Esophagus (tissue), 2 donors: ENCODE measurements around the gene NAALADL1. TPM values are rescaled to one million over a fixed set of nuclear protein-coding genes. Genes with fewer than 3 reads are reported as not detected.

Source experiments
- H3K27ac ChIP-seq, 2 donors: one replicate each; pipeline ENCODE4 v1.5.1; 2013; ENCODE audit warnings: low read depth in 2 of 2, mild to moderate bottlenecking in 2 of 2, inconsistent platforms in 1 of 2, low read length in 1 of 2, moderate library complexity in 1 of 2
- H3K27me3 ChIP-seq, 2 donors: one replicate each; pipeline ENCODE4 v1.6.1; 2013; ENCODE audit warnings: low read length in 2 of 2, control low read depth in 1 of 2, mild to moderate bottlenecking in 1 of 2; ENCODE audit not compliant: insufficient read depth in 2 of 2, control insufficient read depth in 1 of 2
- H3K36me3 ChIP-seq, 2 donors: one replicate each; pipeline ENCODE4 v1.6.1; 2013; ENCODE audit warnings: low read length in 1 of 2; ENCODE audit not compliant: control insufficient read depth in 2 of 2, insufficient read depth in 2 of 2
- H3K4me1 ChIP-seq, 2 donors: one replicate each; pipeline ENCODE4 v1.6.1; 2013; ENCODE audit warnings: low read length in 1 of 2; ENCODE audit not compliant: control insufficient read depth in 2 of 2, insufficient read depth in 2 of 2
- H3K4me3 ChIP-seq, 2 donors: one replicate each; pipeline ENCODE4 v1.5.1; 2013; ENCODE audit warnings: low read length in 2 of 2, mild to moderate bottlenecking in 2 of 2, low read depth in 1 of 2, moderate library complexity in 1 of 2
- H3K9me3 ChIP-seq, 2 donors: one replicate each; pipeline ENCODE4 v1.6.1; 2013; ENCODE audit warnings: mild to moderate bottlenecking in 2 of 2, low read depth in 1 of 2, low read length in 1 of 2, moderate library complexity in 1 of 2; ENCODE audit not compliant: control insufficient read depth in 2 of 2, insufficient read depth in 1 of 2
- WGBS, 2 donors: extraction: QIAGEN DNeasy Blood & Tissue Kit; methylation state at CpG; one replicate each; pipeline ENCODE4 v1.1.7; 2013; 5-methylcytosine and 5-hydroxymethylcytosine counted together
- polyA plus RNA-seq, 2 donors: library from polyadenylated mRNA; stranded (reverse); fragments of 200-250 nt; gene quantifications; one replicate each; pipeline ENCODE4 v1.2.3, GENCODE V29; 2013
- donor health status: healthy with polysubstance abuse.
- donor health status: Bipolar disorder and iron deficiency.

NAALADL1 gene
- polyA plus RNA-seq, 2 donors = 3.0 to 6.0 TPM

GRCh38 chr11:65066805-65067291, 8.5 kb upstream of the NAALADL1 start:
- no peaks in the 10 kb centered on the region for H3K27me3 ChIP-seq
- WGBS, 2 donors = 80% methylated on average over 4 of the region's 4 CpGs
- no peak overlapping the region for H3K4me3 ChIP-seq
- H3K4me1 ChIP-seq = peaks cover 0 to 2% of the 10 kb centered on the region in 2 donors
- no peak overlapping the region for H3K27ac ChIP-seq
- H3K36me3 ChIP-seq = no peaks in the 10 kb centered on the region
- H3K9me3 ChIP-seq = no peaks in the 10 kb centered on the region

DNA sequence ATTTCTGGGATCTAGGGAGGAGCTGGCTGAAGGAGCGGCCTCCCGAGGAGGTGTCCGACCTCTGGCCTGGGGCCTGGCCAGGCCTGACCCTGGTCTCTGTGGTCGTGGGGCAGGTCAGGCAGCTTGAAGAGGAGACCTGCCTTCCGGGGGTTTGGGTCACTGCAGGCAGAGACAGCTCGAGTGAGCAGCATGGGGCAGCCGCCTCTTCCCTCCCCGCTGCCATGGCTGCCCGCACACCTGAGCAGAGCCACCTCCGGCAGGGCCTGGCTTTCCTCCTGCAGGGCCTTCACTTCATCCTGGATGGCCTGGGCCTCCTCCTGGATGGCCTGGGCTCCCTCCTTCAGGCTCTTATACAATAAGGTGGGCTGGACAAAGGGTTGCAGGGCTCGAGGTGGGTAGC, 8.0 kb upstream of the NAALADL1 start:
- H3K36me3 ChIP-seq = no peaks in the 10 kb centered on the region
- no peaks in the 10 kb centered on the region for H3K9me3 ChIP-seq
- peaks cover 0 to 2% of the 10 kb centered on the region in 2 donors for H3K4me1 ChIP-seq
- no peak overlapping the region for H3K27ac ChIP-seq
- no peak overlapping the region for H3K4me3 ChIP-seq
- no peaks in the 10 kb centered on the region for H3K27me3 ChIP-seq
- 76 to 80% methylated on average over 10 to 11 of the region's 11 CpGs for WGBS, 2 donors

GRCh38 chr11:65065851-65066250, 7.5 kb upstream of the NAALADL1 start:
- H3K4me3 ChIP-seq = no peak overlapping the region
- WGBS, 2 donors = 83 to 84% methylated on average over 7 of the region's 7 CpGs

DNA sequence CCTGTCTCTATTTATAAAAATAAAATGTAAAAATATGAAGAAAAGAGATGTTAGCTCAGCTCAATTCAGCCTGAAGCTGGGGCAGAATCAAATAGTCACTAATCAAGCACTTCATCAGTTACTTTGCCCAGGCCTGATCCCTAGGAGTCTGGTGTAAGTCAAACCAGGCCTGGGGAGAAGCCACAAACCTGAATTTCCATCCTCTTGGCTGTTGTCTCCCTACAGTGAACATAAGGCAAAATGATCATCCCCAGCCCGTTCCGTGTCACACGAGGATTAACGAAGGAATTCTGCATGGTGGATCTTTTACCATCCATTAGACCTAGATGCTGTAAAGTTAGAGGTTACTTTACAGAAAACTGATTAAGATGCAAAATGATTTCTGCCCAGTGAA, 6.5 kb upstream of the NAALADL1 start:
- 81 to 85% methylated on average over 4 of the region's 4 CpGs for WGBS, 2 donors
- Histone ChIP-seq H3K4me3 (no peak overlapping the region), H3K9me3 (no peaks in the 10 kb centered on the region), H3K27ac (no peak overlapping the region), H3K4me1 (peaks cover 0 to 4% of the 10 kb centered on the region in 2 donors), H3K36me3 (no peaks in the 10 kb centered on the region), H3K27me3 (no peaks in the 10 kb centered on the region)

More at GRCh38 chr11:65065851-65066250, 7.5 kb upstream of the NAALADL1 start:
- Histone ChIP-seq H3K27me3 (no peaks in the 10 kb centered on the region), H3K36me3 (no peaks in the 10 kb centered on the region), H3K27ac (no peak overlapping the region), H3K4me1 (peaks cover 0 to 2% of the 10 kb centered on the region in 2 donors), H3K9me3 (no peaks in the 10 kb centered on the region)

GRCh38 chr11:65063532-65063931, 5.2 kb upstream of the NAALADL1 start:
- H3K4me1 ChIP-seq = peaks cover 0 to 4% of the 10 kb centered on the region in 2 donors

GRCh38 chr11:65060913-65061408, 2.6 kb upstream of the NAALADL1 start:
- H3K4me1 ChIP-seq = peaks cover 0 to 4% of the 10 kb centered on the region in 2 donors
- H3K27ac ChIP-seq = no peak overlapping the region
- H3K4me3 ChIP-seq = no peak overlapping the region
- no peaks in the 10 kb centered on the region for H3K27me3 ChIP-seq
- H3K36me3 ChIP-seq = no peaks in the 10 kb centered on the region
- H3K9me3 ChIP-seq = no peaks in the 10 kb centered on the region
- WGBS, 2 donors = 69 to 76% methylated on average over 9 of the region's 9 CpGs

More at GRCh38 chr11:65063532-65063931, 5.2 kb upstream of the NAALADL1 start:
- 67 to 76% methylated on average over 3 of the region's 3 CpGs for WGBS, 2 donors
- H3K9me3 ChIP-seq = no peaks in the 10 kb centered on the region
- no peaks in the 10 kb centered on the region for H3K27me3 ChIP-seq
- no peak overlapping the region for H3K27ac ChIP-seq
- no peak overlapping the region for H3K4me3 ChIP-seq
- no peaks in the 10 kb centered on the region for H3K36me3 ChIP-seq

DNA sequence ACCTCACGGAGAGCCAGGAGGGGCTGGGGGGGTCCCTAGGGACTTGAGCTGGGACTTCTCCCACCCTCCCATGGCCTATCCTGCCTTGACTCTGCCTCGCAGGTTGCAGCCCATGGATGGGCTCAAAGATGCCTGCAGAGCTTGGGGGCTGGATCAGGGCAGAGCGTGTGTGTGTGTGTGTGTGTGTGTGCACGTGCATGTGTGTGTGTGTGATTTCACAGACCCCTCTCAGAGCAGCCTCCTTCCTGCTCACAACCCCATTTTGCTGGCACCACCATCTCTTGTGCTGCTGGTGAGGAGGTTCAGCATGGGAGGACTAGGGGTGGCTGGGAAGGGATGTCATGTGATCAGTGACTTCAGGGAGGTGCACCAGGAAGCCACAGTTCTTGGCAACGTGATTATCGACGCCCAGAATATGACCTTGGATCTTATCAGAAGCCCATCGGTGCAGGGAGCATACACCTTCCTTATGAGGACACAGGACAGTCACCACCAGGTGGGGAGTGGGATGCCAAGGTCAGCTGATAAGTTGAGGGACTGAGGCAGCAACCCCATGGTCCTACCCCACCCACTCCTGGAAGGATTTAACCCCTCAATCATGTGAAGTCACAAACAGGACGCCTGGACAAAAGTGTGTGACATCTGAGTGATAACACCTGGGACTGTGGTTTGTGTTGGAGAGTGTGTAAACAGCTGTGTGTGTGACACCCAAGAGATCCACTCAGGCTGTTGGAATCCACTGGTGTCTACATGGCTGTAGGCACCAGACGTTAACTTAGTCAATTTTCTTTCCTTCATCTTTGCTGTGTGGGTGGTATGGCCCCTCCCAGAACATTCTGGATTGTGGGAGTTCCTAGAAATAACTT, 1.8 kb upstream of the NAALADL1 start:
- Histone ChIP-seq H3K36me3 (no peaks in the 10 kb centered on the region), H3K4me3 (no peak overlapping the region), H3K4me1 (peaks cover 0 to 4% of the 10 kb centered on the region in 2 donors), H3K9me3 (no peaks in the 10 kb centered on the region), H3K27ac (no peak overlapping the region), H3K27me3 (no peaks in the 10 kb centered on the region)
- WGBS, 2 donors = 47 to 53% methylated on average over 10 of the region's 10 CpGs

DNA sequence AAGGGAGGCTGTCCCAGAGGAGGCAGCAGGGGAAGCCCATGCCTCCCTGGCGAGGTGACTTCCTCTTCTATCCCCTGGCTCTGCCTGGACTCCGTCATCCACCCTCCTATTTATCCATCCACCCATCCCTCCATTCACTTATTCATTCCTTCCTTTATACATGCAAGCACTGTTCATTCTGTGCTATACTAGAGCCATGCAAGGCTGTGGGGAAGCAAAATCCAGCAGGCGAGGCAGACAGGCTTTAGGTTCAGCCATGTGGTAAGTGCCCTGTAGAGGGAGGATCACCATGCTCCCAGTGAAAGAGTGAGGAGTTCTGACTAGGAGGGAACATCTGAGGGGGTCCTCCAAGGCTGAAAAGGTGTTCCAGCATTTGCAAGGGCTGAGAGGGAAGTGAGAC, 1.2 kb upstream of the NAALADL1 start:
- Histone ChIP-seq H3K36me3 (no peaks in the 10 kb centered on the region), H3K9me3 (no peaks in the 10 kb centered on the region), H3K27ac (no peak overlapping the region), H3K27me3 (no peaks in the 10 kb centered on the region), H3K4me3 (no peak overlapping the region), H3K4me1 (peaks cover 0 to 4% of the 10 kb centered on the region in 2 donors)
- 56 to 67% methylated on average over 3 of the region's 3 CpGs for WGBS, 2 donors

DNA sequence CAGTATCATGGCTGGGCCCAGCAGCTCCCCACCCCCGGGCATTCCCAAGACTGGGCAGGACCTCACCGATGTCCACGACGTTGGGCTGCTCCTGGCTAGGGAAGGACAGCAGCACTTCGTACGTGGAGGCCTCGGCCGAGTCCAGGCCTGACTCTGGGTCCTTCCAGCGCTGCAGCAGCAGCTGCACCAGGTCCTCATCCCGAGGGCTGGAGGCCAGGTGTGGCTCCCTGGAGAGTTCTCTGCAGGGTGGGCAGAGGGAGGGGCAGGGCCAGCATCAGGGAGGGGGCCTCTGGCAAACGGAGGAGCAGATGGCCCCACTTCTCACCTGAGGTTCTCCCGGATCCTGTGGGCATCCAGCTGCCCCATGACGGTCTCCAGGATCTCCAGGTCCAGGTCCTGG, 341 bp downstream of the NAALADL1 start:
- H3K4me1 ChIP-seq = peaks cover 0 to 6% of the 10 kb centered on the region in 2 donors
- H3K9me3 ChIP-seq = no peaks in the 10 kb centered on the region
- 65 to 74% methylated on average over 13 of the region's 13 CpGs for WGBS, 2 donors
- H3K27ac ChIP-seq = no peak overlapping the region
- H3K27me3 ChIP-seq = no peaks in the 10 kb centered on the region
- H3K4me3 ChIP-seq = no peak overlapping the region
- H3K36me3 ChIP-seq = no peaks in the 10 kb centered on the region
